Liver (tissue), 9 donors: ENCODE results near the gene EDDM3A. TPM values are rescaled to one million over a fixed set of nuclear protein-coding genes. Genes with fewer than 3 reads are reported as not detected.

Source experiments
- DNase-seq: peaks from one replicate; pipeline ENCODE4 v3.0.0-alpha.2; 2017; ENCODE audit warnings: low spot score
- H3K27ac ChIP-seq, 2 donors: one replicate each; pipeline ENCODE4 v1.7.0; 2013; ENCODE audit warnings: inconsistent platforms in 2 of 2, low read length in 2 of 2, control low read depth in 1 of 2, low read depth in 1 of 2, mild to moderate bottlenecking in 1 of 2
- H3K27me3 ChIP-seq, 4 donors: one replicate each; pipeline versions ENCODE4 v1.6.1 to v1.7.0; 2013; ENCODE audit warnings: low read length in 3 of 4, inconsistent platforms in 1 of 4, mild to moderate bottlenecking in 1 of 4, moderate library complexity in 1 of 4; ENCODE audit not compliant: control insufficient read depth in 4 of 4, insufficient read depth in 4 of 4
- H3K36me3 ChIP-seq, 4 donors: one replicate each; pipeline versions ENCODE4 v1.6.1 to v1.7.0; 2013; ENCODE audit warnings: low read length in 3 of 4, mild to moderate bottlenecking in 3 of 4, low read depth in 1 of 4, moderate library complexity in 1 of 4; ENCODE audit not compliant: control insufficient read depth in 4 of 4, insufficient read depth in 3 of 4
- H3K4me1 ChIP-seq, 4 donors: one replicate each; pipeline versions ENCODE4 v1.6.1 to v1.7.0; 2013; ENCODE audit warnings: low read length in 3 of 4, mild to moderate bottlenecking in 3 of 4, moderate library complexity in 1 of 4; ENCODE audit not compliant: control insufficient read depth in 4 of 4, insufficient read depth in 4 of 4
- H3K4me3 ChIP-seq, 3 donors: one replicate each; pipeline versions ENCODE4 v1.6.1 to v1.7.0; 2013; ENCODE audit warnings: low read length in 3 of 3, control low read depth in 1 of 3, low read depth in 1 of 3, mild to moderate bottlenecking in 1 of 3
- H3K9ac ChIP-seq, 2 donors: one replicate each; pipeline ENCODE4 v1.7.0; 2013; ENCODE audit warnings: low read length in 2 of 2, mild to moderate bottlenecking in 2 of 2, moderate library complexity in 2 of 2, control low read depth in 1 of 2, low read depth in 1 of 2
- H3K9me3 ChIP-seq, 4 donors: one replicate each; pipeline versions ENCODE4 v1.6.1 to v1.7.0; 2013; ENCODE audit warnings: low read length in 3 of 4; ENCODE audit not compliant: control insufficient read depth in 4 of 4
- EGR1 ChIP-seq, 2 donors: IDR thresholded peaks; 2 replicates each; pipeline ENCODE4 v1.6.1; 2016 to 2018; ENCODE audit warnings: antibody characterized with exemption in 2 of 2, low read depth in 2 of 2
- FOXA2 ChIP-seq: IDR thresholded peaks from 2 replicates; pipeline ENCODE4 v1.6.1; 2016; ENCODE audit warnings: antibody characterized with exemption
- GABPA ChIP-seq, 2 donors: IDR thresholded peaks in 1 of 2; conservative IDR thresholded peaks in 1 of 2; 2 replicates each; pipeline ENCODE4 v1.6.1; 2016; ENCODE audit warnings: antibody characterized with exemption in 2 of 2, mild to moderate bottlenecking in 1 of 2, moderate library complexity in 1 of 2
- HNF4A ChIP-seq, 2 donors: conservative IDR thresholded peaks; 2 replicates each; pipeline ENCODE4 v1.6.1; 2016; ENCODE audit warnings: antibody characterized with exemption in 2 of 2, mild to moderate bottlenecking in 2 of 2
- HNF4G ChIP-seq: IDR thresholded peaks from 2 replicates; pipeline ENCODE4 v1.6.1; 2016; ENCODE audit warnings: antibody characterized with exemption
- RAD21 ChIP-seq, 2 donors: IDR thresholded peaks; 2 replicates each; pipeline ENCODE4 v1.6.1; 2016; ENCODE audit warnings: antibody characterized with exemption in 2 of 2, mild to moderate bottlenecking in 2 of 2
- SP1 ChIP-seq: IDR thresholded peaks from 2 replicates; pipeline ENCODE4 v1.6.1; 2018; ENCODE audit warnings: antibody characterized with exemption, mild to moderate bottlenecking
- TAF1 ChIP-seq: conservative IDR thresholded peaks from 2 replicates; pipeline ENCODE4 v1.6.1; 2016; ENCODE audit warnings: antibody characterized with exemption, mild to moderate bottlenecking
- YY1 ChIP-seq: IDR thresholded peaks from 2 replicates; pipeline ENCODE4 v1.6.1; 2016; ENCODE audit warnings: antibody characterized with exemption, mild to moderate bottlenecking
- WGBS: extraction: QIAGEN DNeasy Blood & Tissue Kit; methylation state at CpG from one replicate; pipeline ENCODE4 v1.1.7; 2013; 5-methylcytosine and 5-hydroxymethylcytosine counted together
- polyA plus RNA-seq, 2 donors: library from polyadenylated mRNA; stranded (reverse) in 1 of 2; unstranded in 1 of 2; fragments of 200-250 nt in 1 of 2; fragments of >200 nt in 1 of 2; fragmentation: Nextera tagmentation in 1 of 2; extraction: Ambion mirVana in 1 of 2; gene quantifications; one replicate each; pipeline versions ENCODE4 v1.2.1 to v1.2.3, GENCODE V29; 2013 to 2015
- total RNA-seq, 2 donors: library from RNA; depleted of rRNA; stranded (reverse); fragments of >200 nt; gene quantifications; one replicate each; pipeline ENCODE4 v1.2.3, GENCODE V29; 2014
- TF ChIP-seq, protein P1 (sequence below): IDR thresholded peaks from 2 replicates; pipeline ENCODE4 v1.6.1; 2016; ENCODE audit warnings: antibody characterized with exemption
- TF ChIP-seq, protein P2 (sequence below): IDR thresholded peaks from 2 replicates; pipeline ENCODE4 v1.6.1; 2016; ENCODE audit warnings: antibody characterized with exemption, mild to moderate bottlenecking
- TF ChIP-seq, protein P3 (sequence below): IDR thresholded peaks from 2 replicates; pipeline ENCODE4 v1.6.1; 2016; ENCODE audit warnings: antibody characterized with exemption
- TF ChIP-seq, protein P4 (sequence below): fragments of 150-350 bp; IDR thresholded peaks from 2 replicates; pipeline ENCODE4 v1.5.1; 2017; ENCODE audit warnings: improper control_type of control experiment, low read depth, low read length; ENCODE audit not compliant: missing input control
- donor health status: healthy.
- donor health status: healthy.
- donor health status: healthy.
- donor health status: healthy.
- donor health status: healthy.

Gene EDDM3A
- total and polyA plus RNA-seq, 4 donors, result not detected

DNA sequence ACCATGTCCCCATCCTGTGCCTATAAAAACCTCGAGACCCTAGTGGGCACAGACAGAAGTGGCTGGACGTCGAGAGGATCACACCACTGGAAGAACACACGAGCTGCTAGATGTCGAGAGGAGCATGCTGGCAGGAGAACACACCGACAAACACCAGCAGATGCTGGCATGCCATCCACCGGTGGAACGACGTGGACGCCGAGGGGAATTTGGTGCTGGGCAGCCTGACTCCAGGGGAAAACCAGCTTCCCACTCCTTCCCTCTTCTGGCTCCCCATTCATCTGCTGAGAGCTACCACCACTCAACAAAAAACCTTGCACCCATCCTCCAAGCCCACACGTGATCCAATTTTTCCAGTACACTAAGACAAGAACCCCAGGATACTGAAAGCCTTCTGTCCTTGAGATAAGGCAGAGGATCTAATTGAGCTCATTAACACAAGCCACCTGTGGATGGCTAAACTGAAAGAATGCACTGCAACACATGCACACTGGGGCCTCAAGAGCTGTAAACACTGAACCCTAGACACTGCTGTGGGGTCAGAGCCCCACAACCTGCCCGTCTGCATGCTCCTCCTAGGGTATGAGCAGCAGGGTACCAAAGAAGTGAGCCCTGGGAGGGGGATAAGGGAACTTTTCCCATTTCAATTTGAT is 44.9 kb downstream of the EDDM3A start:
- Histone ChIP-seq H3K27ac (no peak overlapping the region), H3K9me3 (no peaks in the 10 kb centered on the region), H3K4me3 (no peak overlapping the region), H3K27me3 (no peaks in the 10 kb centered on the region), H3K36me3 (no peaks in the 10 kb centered on the region), H3K4me1 (peaks cover 0 to 5% (median 0%) of the 10 kb centered on the region in 4 donors), H3K9ac (no peak overlapping the region)
- 88% methylated on average over 13 of the region's 13 CpGs for WGBS
- TF ChIP-seq YY1 (no peak), TAF1 (no peak), FOXA2 (no peak), SP1 (no peak)
- TF ChIP-seq, protein P1, sequence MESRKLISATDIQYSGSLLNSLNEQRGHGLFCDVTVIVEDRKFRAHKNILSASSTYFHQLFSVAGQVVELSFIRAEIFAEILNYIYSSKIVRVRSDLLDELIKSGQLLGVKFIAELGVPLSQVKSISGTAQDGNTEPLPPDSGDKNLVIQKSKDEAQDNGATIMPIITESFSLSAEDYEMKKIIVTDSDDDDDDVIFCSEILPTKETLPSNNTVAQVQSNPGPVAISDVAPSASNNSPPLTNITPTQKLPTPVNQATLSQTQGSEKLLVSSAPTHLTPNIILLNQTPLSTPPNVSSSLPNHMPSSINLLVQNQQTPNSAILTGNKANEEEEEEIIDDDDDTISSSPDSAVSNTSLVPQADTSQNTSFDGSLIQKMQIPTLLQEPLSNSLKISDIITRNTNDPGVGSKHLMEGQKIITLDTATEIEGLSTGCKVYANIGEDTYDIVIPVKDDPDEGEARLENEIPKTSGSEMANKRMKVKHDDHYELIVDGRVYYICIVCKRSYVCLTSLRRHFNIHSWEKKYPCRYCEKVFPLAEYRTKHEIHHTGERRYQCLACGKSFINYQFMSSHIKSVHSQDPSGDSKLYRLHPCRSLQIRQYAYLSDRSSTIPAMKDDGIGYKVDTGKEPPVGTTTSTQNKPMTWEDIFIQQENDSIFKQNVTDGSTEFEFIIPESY, result no peak
- no peak for DNase-seq

DNA sequence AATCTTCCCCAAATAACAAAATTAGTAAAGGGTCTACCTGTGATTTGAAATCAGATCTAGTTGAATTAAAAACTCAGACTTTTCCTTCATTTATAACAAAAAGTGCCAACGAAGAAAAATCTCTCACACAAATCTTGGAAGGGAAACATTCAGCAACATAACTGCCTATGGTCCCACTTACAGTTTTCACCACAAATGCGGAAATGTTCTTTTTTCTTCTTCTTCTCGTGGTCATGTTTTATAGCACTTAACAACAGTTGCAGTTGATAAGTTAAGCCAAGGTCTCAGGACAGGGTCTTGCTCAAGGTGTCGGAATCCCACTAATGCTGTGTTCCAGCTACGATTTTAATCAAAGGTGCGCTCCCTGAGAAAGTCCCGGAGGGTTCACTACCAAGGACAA is 45.5 kb downstream of the EDDM3A start:
- Histone ChIP-seq H3K27me3 (no peaks in the 10 kb centered on the region), H3K9ac (no peak overlapping the region), H3K4me3 (no peak overlapping the region), H3K27ac (no peak overlapping the region), H3K4me1 (peaks cover 0 to 5% (median 0%) of the 10 kb centered on the region in 4 donors), H3K36me3 (no peaks in the 10 kb centered on the region), H3K9me3 (no peaks in the 10 kb centered on the region)
- no peak for TF ChIP-seq HNF4G
- TF ChIP-seq GABPA (IDR thresholded peaks at IDR 0.05 in 1 of 2, conservative IDR thresholded peaks at IDR 0.05 in 1 of 2), result no peak
- TF ChIP-seq FOXA2, result no peak
- no peak for TF ChIP-seq RAD21 (IDR thresholded peaks at IDR 0.05)
- TF ChIP-seq, protein P1, result no peak
- TF ChIP-seq YY1, result no peak
- TF ChIP-seq, protein P2, sequence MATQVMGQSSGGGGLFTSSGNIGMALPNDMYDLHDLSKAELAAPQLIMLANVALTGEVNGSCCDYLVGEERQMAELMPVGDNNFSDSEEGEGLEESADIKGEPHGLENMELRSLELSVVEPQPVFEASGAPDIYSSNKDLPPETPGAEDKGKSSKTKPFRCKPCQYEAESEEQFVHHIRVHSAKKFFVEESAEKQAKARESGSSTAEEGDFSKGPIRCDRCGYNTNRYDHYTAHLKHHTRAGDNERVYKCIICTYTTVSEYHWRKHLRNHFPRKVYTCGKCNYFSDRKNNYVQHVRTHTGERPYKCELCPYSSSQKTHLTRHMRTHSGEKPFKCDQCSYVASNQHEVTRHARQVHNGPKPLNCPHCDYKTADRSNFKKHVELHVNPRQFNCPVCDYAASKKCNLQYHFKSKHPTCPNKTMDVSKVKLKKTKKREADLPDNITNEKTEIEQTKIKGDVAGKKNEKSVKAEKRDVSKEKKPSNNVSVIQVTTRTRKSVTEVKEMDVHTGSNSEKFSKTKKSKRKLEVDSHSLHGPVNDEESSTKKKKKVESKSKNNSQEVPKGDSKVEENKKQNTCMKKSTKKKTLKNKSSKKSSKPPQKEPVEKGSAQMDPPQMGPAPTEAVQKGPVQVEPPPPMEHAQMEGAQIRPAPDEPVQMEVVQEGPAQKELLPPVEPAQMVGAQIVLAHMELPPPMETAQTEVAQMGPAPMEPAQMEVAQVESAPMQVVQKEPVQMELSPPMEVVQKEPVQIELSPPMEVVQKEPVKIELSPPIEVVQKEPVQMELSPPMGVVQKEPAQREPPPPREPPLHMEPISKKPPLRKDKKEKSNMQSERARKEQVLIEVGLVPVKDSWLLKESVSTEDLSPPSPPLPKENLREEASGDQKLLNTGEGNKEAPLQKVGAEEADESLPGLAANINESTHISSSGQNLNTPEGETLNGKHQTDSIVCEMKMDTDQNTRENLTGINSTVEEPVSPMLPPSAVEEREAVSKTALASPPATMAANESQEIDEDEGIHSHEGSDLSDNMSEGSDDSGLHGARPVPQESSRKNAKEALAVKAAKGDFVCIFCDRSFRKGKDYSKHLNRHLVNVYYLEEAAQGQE, result no peak
- TF ChIP-seq, protein P3, sequence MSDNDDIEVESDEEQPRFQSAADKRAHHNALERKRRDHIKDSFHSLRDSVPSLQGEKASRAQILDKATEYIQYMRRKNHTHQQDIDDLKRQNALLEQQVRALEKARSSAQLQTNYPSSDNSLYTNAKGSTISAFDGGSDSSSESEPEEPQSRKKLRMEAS, result no peak
- TF ChIP-seq, protein P4, sequence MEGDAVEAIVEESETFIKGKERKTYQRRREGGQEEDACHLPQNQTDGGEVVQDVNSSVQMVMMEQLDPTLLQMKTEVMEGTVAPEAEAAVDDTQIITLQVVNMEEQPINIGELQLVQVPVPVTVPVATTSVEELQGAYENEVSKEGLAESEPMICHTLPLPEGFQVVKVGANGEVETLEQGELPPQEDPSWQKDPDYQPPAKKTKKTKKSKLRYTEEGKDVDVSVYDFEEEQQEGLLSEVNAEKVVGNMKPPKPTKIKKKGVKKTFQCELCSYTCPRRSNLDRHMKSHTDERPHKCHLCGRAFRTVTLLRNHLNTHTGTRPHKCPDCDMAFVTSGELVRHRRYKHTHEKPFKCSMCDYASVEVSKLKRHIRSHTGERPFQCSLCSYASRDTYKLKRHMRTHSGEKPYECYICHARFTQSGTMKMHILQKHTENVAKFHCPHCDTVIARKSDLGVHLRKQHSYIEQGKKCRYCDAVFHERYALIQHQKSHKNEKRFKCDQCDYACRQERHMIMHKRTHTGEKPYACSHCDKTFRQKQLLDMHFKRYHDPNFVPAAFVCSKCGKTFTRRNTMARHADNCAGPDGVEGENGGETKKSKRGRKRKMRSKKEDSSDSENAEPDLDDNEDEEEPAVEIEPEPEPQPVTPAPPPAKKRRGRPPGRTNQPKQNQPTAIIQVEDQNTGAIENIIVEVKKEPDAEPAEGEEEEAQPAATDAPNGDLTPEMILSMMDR, result no peak
- TF ChIP-seq EGR1 (IDR thresholded peaks at IDR 0.05; ENCODE audit: low read depth in 2 of 2), result no peak
- TF ChIP-seq TAF1, result no peak
- no peak for TF ChIP-seq HNF4A (conservative IDR thresholded peaks at IDR 0.05)
- DNase-seq, result no peak
- 78% methylated on average over 7 of the region's 7 CpGs for WGBS
